H1 (cell line): Measurements from ENCODE around the gene LIFR. TPM values are rescaled to one million over a fixed set of nuclear protein-coding genes. Genes with fewer than 3 reads are reported as not detected.

ENCODE experiments used
- CTCF ChIA-PET: fragments of 300-600 bp; sonication (Branson Sonifier 250); formaldehyde crosslinking; loops from one replicate; lab custom pipeline; 2021; ENCODE audit not compliant: partially characterized antibody; lab: Charles Lee
- POLR2A ChIA-PET: fragments of 300-600 bp; sonication (Branson Sonifier 250); formaldehyde crosslinking; loops from one replicate; lab custom pipeline; 2021; ENCODE audit warnings: inconsistent platforms; ENCODE audit not compliant: partially characterized antibody; lab: Charles Lee
- DNase-seq, 2 experiments: peaks; one replicate each; pipeline versions ENCODE4 v3.0.0 to v3.0.0-alpha.2; 2010 to 2022; ENCODE audit warnings: low spot score in 2 of 2, low read depth in 1 of 2, mixed read lengths in 1 of 2
- FAIRE-seq: peaks from 2 replicates; lab custom pipeline; 2011; peaks lifted over from hg19 to GRCh38; lab: Jason Lieb, UNC
- H2AFZ ChIP-seq: 2 replicates; pipeline ENCODE4 v1.8.1; 2012; ENCODE audit warnings: low read length, inconsistent platforms
- H2AK5ac ChIP-seq: 2 replicates; pipeline ENCODE4 v1.6.1; 2013; ENCODE audit warnings: low read depth, low read length
- H2BK120ac ChIP-seq: replicated peaks from 2 replicates; pipeline ENCODE3; 2013; ENCODE audit warnings: low read depth, low read length, inconsistent platforms
- H2BK12ac ChIP-seq: 2 replicates; pipeline ENCODE4 v1.6.1; 2013; ENCODE audit warnings: low read depth, low read length
- H2BK15ac ChIP-seq: 2 replicates; pipeline ENCODE4 v1.6.1; 2013; ENCODE audit warnings: low read length
- H2BK20ac ChIP-seq: 2 replicates; pipeline ENCODE4 v1.6.1; 2013; ENCODE audit warnings: low read length
- H2BK5ac ChIP-seq: 2 replicates; pipeline ENCODE4 v1.6.1; 2013; ENCODE audit warnings: low read depth, low read length
- H3K14ac ChIP-seq: 2 replicates; pipeline ENCODE4 v1.6.1; 2013; ENCODE audit warnings: inconsistent platforms; ENCODE audit not compliant: insufficient read length
- H3K18ac ChIP-seq: 2 replicates; pipeline ENCODE4 v1.6.1; 2013; ENCODE audit warnings: low read length; ENCODE audit errors: extremely low read depth
- H3K23ac ChIP-seq: 2 replicates; pipeline ENCODE4 v1.6.1; 2013; ENCODE audit warnings: inconsistent platforms; ENCODE audit not compliant: insufficient read length
- H3K23me2 ChIP-seq: 2 replicates; pipeline ENCODE4 v1.6.1; 2013; ENCODE audit warnings: low read depth, low read length
- H3K27ac ChIP-seq: 2 replicates; pipeline ENCODE4 v1.6.1; 2011; ENCODE audit warnings: low read depth, low read length, inconsistent platforms
- H3K27me3 ChIP-seq, 4 experiments: replicated peaks in 1 of 4; 1 replicate in 1 of 4; 2 replicates in 3 of 4; pipeline versions ENCODE4 v1.6.1 to v1.8.1; 2011 to 2013; ENCODE audit warnings: low read length in 3 of 4, mild to moderate bottlenecking in 3 of 4, inconsistent platforms in 2 of 4, mixed read lengths in 2 of 4, moderate library complexity in 1 of 4; ENCODE audit not compliant: control insufficient read depth in 3 of 4, insufficient read depth in 3 of 4; ENCODE audit errors: extremely low read depth in 1 of 4
- H3K36me3 ChIP-seq, 4 experiments: 2 replicates each; pipeline versions ENCODE4 v1.6.1 to v1.8.1; 2011 to 2013; ENCODE audit warnings: mild to moderate bottlenecking in 4 of 4, low read length in 3 of 4, moderate library complexity in 2 of 4, control low read depth in 1 of 4, inconsistent platforms in 1 of 4; ENCODE audit not compliant: insufficient read depth in 4 of 4, control insufficient read depth in 2 of 4
- H3K4ac ChIP-seq: replicated peaks from 2 replicates; pipeline ENCODE3; 2013; ENCODE audit warnings: low read length, low read depth, mixed read lengths, inconsistent platforms; ENCODE audit not compliant: insufficient read length
- H3K4me1 ChIP-seq, 4 experiments: replicated peaks in 1 of 4; 1 replicate in 1 of 4; 2 replicates in 3 of 4; pipeline versions ENCODE4 v1.6.1 to v1.8.1; 2011 to 2013; ENCODE audit warnings: low read length in 3 of 4, inconsistent platforms in 2 of 4, mixed read lengths in 1 of 4; ENCODE audit not compliant: insufficient read depth in 4 of 4, control insufficient read depth in 3 of 4
- H3K4me2 ChIP-seq, 2 experiments: 2 replicates each; pipeline versions ENCODE4 v1.6.1 to v1.8.1; 2011 to 2013; ENCODE audit warnings: low read depth in 2 of 2, low read length in 2 of 2, control low read depth in 1 of 2, inconsistent platforms in 1 of 2, mild to moderate bottlenecking in 1 of 2; ENCODE audit not compliant: insufficient read depth in 1 of 2
- H3K4me3 ChIP-seq, 4 experiments: fragments of 200-600, 300-600 bp in 1 of 4; sonication (generic), shearing (Covaris generic), sonication (Bioruptor Twin) in 1 of 4; 2 replicates each; pipeline versions ENCODE4 v1.5.1 to v1.8.1; 2011 to 2016; ENCODE audit warnings: low read length in 4 of 4, low read depth in 3 of 4, control low read depth in 2 of 4, inconsistent platforms in 2 of 4, mild to moderate bottlenecking in 2 of 4, mixed read lengths in 1 of 4, moderate library complexity in 1 of 4; ENCODE audit not compliant: insufficient read depth in 2 of 4; ENCODE audit errors: extremely low read depth in 1 of 4
- H3K56ac ChIP-seq: replicated peaks from 2 replicates; pipeline ENCODE3; 2013; ENCODE audit warnings: low read depth, mild to moderate bottlenecking, mixed read lengths, low read length, inconsistent platforms; ENCODE audit not compliant: insufficient read length
- H3K79me1 ChIP-seq: 2 replicates; pipeline ENCODE4 v1.6.1; 2013; ENCODE audit warnings: low read depth, low read length, control low read depth
- H3K79me2 ChIP-seq, 2 experiments: 2 replicates each; pipeline versions ENCODE4 v1.6.1 to v1.8.1; 2012 to 2013; ENCODE audit warnings: low read length in 2 of 2, mild to moderate bottlenecking in 2 of 2, inconsistent platforms in 1 of 2; ENCODE audit not compliant: insufficient read depth in 2 of 2, control insufficient read depth in 1 of 2
- H3K9ac ChIP-seq, 4 experiments: replicated peaks in 1 of 4; 1 replicate in 1 of 4; 2 replicates in 3 of 4; pipeline versions ENCODE4 v1.6.1 to v1.8.1; 2011 to 2013; ENCODE audit warnings: low read depth in 3 of 4, low read length in 3 of 4, control low read depth in 2 of 4, mild to moderate bottlenecking in 2 of 4, moderate library complexity in 2 of 4, inconsistent platforms in 1 of 4; ENCODE audit errors: extremely low read depth in 1 of 4
- H3K9me3 ChIP-seq, 2 experiments: 2 replicates each; pipeline versions ENCODE4 v1.6.1 to v1.8.1; 2012 to 2013; ENCODE audit warnings: mild to moderate bottlenecking in 2 of 2, moderate library complexity in 2 of 2, control low read depth in 1 of 2, inconsistent platforms in 1 of 2, low read depth in 1 of 2, low read length in 1 of 2, mixed read lengths in 1 of 2; ENCODE audit not compliant: insufficient read depth in 2 of 2
- H4K20me1 ChIP-seq, 2 experiments: replicated peaks in 1 of 2; 2 replicates each; pipeline versions ENCODE3 to v1.8.1; 2011 to 2013; ENCODE audit warnings: inconsistent platforms in 2 of 2, low read length in 2 of 2, mild to moderate bottlenecking in 1 of 2; ENCODE audit not compliant: insufficient read depth in 2 of 2, control insufficient read depth in 1 of 2
- H4K5ac ChIP-seq: 2 replicates; pipeline ENCODE4 v1.6.1; 2013; ENCODE audit warnings: low read length, low read depth, mixed read lengths, inconsistent platforms; ENCODE audit not compliant: insufficient read length
- H4K8ac ChIP-seq: 2 replicates; pipeline ENCODE4 v1.8.0; 2013; ENCODE audit warnings: mild to moderate bottlenecking, moderate library complexity, low read length, inconsistent platforms; ENCODE audit not compliant: insufficient read depth; ENCODE audit errors: extremely low read depth
- H4K91ac ChIP-seq: replicated peaks from 2 replicates; pipeline ENCODE3; 2013; ENCODE audit warnings: low read length, mixed read lengths, inconsistent platforms; ENCODE audit not compliant: insufficient read length
- ASH2L ChIP-seq: fragments of 200-600, 300-600 bp; sonication (generic); IDR thresholded peaks from one replicate; pipeline ENCODE4 v1.7.1; 2017; ENCODE audit warnings: low read length
- BACH1 ChIP-seq: IDR thresholded peaks from 2 replicates; pipeline ENCODE4 v1.6.1; 2012; ENCODE audit warnings: low read length, improper control_type of control experiment
- CHD1 ChIP-seq: IDR thresholded peaks from 2 replicates; pipeline ENCODE4 v1.6.1; 2012; ENCODE audit warnings: low read depth, low read length, improper control_type of control experiment
- EP300 ChIP-seq, 2 experiments: IDR thresholded peaks; 1 replicate in 1 of 2; 2 replicates in 1 of 2; pipeline ENCODE4 v1.6.1; 2011 to 2012; ENCODE audit warnings: low read depth in 2 of 2, low read length in 2 of 2, mild to moderate bottlenecking in 2 of 2, borderline replicate concordance in 1 of 2, inconsistent platforms in 1 of 2, moderate library complexity in 1 of 2
- EZH2 ChIP-seq: fragments of 200-600 bp; sonication (generic); IDR thresholded peaks from 2 replicates; pipeline ENCODE4 v1.7.1; 2012; ENCODE audit warnings: low read depth, mild to moderate bottlenecking, moderate library complexity, low read length, inconsistent platforms; ENCODE audit not compliant: severe bottlenecking
- JUN ChIP-seq: IDR thresholded peaks from 2 replicates; pipeline ENCODE4 v1.6.1; 2011; ENCODE audit warnings: low read depth, mild to moderate bottlenecking, improper control_type of control experiment, low read length
- KDM4A ChIP-seq: IDR thresholded peaks from one replicate; pipeline ENCODE4 v1.7.1; 2012; ENCODE audit warnings: low read depth, mild to moderate bottlenecking, moderate library complexity, low read length, inconsistent platforms; ENCODE audit not compliant: severe bottlenecking
- USF2 ChIP-seq: IDR thresholded peaks from 2 replicates; pipeline ENCODE4 v1.6.1; 2011; ENCODE audit warnings: low read length, improper control_type of control experiment
- ZNF274 ChIP-seq: IDR thresholded peaks from 2 replicates; pipeline ENCODE4 v1.7.0; 2012; ENCODE audit warnings: low read length, borderline replicate concordance; ENCODE audit errors: extremely low read depth
- WGBS, 2 experiments: shearing (Covaris generic) in 1 of 2; methylation state at CpG; one replicate each; pipeline versions ENCODE4 v1.1.6 to v1.1.7; 2013 to 2015; ENCODE audit warnings: low lambda C conversion rate in 2 of 2, mixed read lengths in 2 of 2, inconsistent platforms in 1 of 2, low coverage in 1 of 2, missing lambda C conversion rate in 1 of 2; ENCODE audit not compliant: insufficient replicate concordance in 2 of 2, insufficient coverage in 1 of 2, insufficient read length in 1 of 2; ENCODE audit errors: extremely low coverage in 1 of 2, missing lambda C conversion rate in 1 of 2; 5-methylcytosine and 5-hydroxymethylcytosine counted together
- polyA plus RNA-seq, 7 experiments: library from polyadenylated mRNA; depleted of rRNA in 3 of 7; stranded (reverse) in 5 of 7; unstranded in 2 of 7; fragments of >200 nt in 5 of 7; fragments of 200-250 nt in 2 of 7; gene quantifications; 1 replicate in 5 of 7; 2 replicates in 1 of 7; 4 replicates in 1 of 7; pipeline versions ENCODE4 v1.2.1 to v1.2.3, GENCODE V29; 2011 to 2013; ENCODE audit warnings: missing spikeins in 2 of 7, mixed read lengths in 2 of 7
- total RNA-seq: library from RNA; stranded (reverse); fragmentation: NEBNext Ultra II Directional; extraction: Animal tissue kit (Norgen Biotek cat#: 25700); gene quantifications from 2 replicates; pipeline ENCODE4 v1.2.1, GENCODE V29; 2021
- TF ChIP-seq, protein P1 (sequence below): IDR thresholded peaks from 2 replicates; pipeline ENCODE4 v1.6.1; 2011; ENCODE audit warnings: low read depth, mild to moderate bottlenecking, low read length; ENCODE audit not compliant: insufficient read depth

LIFR gene
- total and polyA plus RNA-seq, 2 of the 8 experiments (the other 6 are each of a cell fraction or from before 2014, with no cell fraction given) = 2.0 to 18.9 TPM

- no peaks in the 10 kb centered on the region for H3K79me2 ChIP-seq
- H3K27ac ChIP-seq = no peak overlapping the region
- no peak for TF ChIP-seq EZH2
- no peak for TF ChIP-seq BACH1
- no peak for TF ChIP-seq USF2
- TF ChIP-seq, protein P1, sequence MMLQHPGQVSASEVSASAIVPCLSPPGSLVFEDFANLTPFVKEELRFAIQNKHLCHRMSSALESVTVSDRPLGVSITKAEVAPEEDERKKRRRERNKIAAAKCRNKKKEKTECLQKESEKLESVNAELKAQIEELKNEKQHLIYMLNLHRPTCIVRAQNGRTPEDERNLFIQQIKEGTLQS = no peak
- no peak for TF ChIP-seq ASH2L
- no peak for TF ChIP-seq CHD1
- no peak for TF ChIP-seq ZNF274
- no peak for TF ChIP-seq KDM4A
- TF ChIP-seq JUN = no peak
- TF ChIP-seq EP300 (IDR thresholded peaks at IDR 0.05; ENCODE audit: borderline replicate concordance in 1 of 2, low read depth in 2 of 2, low read length in 2 of 2) = no peak
Observed at GRCh38 chr5:38598994-38599617, 42.7 kb upstream of the LIFR start.

More at GRCh38 chr5:38598994-38599617, 42.7 kb upstream of the LIFR start:
- no peak overlapping the region for H3K4me3 ChIP-seq
- no peak overlapping the region for H3K4ac ChIP-seq
- H2BK20ac ChIP-seq = no peak overlapping the region
- ChIA-PET POLR2A (no interaction called here), CTCF (interaction anchor here (0.6 to 1.6 kb wide), 5 partner anchors 15 to 392 kb away, joined by 3 to 6 read pairs (median 4); no protein-coding TSS in a partner anchor)
- no peak overlapping the region for H3K18ac ChIP-seq
- H3K4me1 ChIP-seq = peaks cover 0 to 2% (median 0%) of the 10 kb centered on the region in 4 experiments; a peak in 2 of 7 replicates
- H3K27me3 ChIP-seq = no peaks in the 10 kb centered on the region
- H3K23me2 ChIP-seq = no peaks in the 10 kb centered on the region
- no peak overlapping the region for H4K5ac ChIP-seq
- H3K14ac ChIP-seq = no peak overlapping the region
- H3K23ac ChIP-seq = no peak overlapping the region
- DNase-seq (no peak), FAIRE-seq (no peak)
- no peak overlapping the region for H4K91ac ChIP-seq
- H2AK5ac ChIP-seq = no peak overlapping the region
- no peak overlapping the region for H2BK120ac ChIP-seq
- 97% methylated on average over 2 of the region's 2 CpGs; no CpG with 5 or more reads in 1 of the 2 experiments for WGBS, 2 experiments
- H3K36me3 ChIP-seq = no peaks in the 10 kb centered on the region; a peak in 1 of 8 replicates
- H3K9ac ChIP-seq = no peak overlapping the region
- no peak overlapping the region for H2BK15ac ChIP-seq
- no peak overlapping the region for H2BK5ac ChIP-seq
- no peak overlapping the region for H4K8ac ChIP-seq
- H4K20me1 ChIP-seq = no peaks in the 10 kb centered on the region
- no peak overlapping the region for H3K4me2 ChIP-seq
- no peak overlapping the region for H3K56ac ChIP-seq
- no peak overlapping the region for H2AFZ ChIP-seq
- no peaks in the 10 kb centered on the region for H3K9me3 ChIP-seq
- H2BK12ac ChIP-seq = no peak overlapping the region
- no peaks in the 10 kb centered on the region for H3K79me1 ChIP-seq
